ENCODE measurements around the gene MBD4.

- TF ChIP-seq CTCF (IDR thresholded peaks at IDR 0.05 in 2 of 3, conservative IDR thresholded peaks at IDR 0.05 in 1 of 3; ENCODE audit: control insufficient read depth in 2 of 3, extremely low read depth in 1 of 3, insufficient read depth in 1 of 3, low read depth in 3 of 3, low read length in 3 of 3), result no peak
- TF ChIP-seq HSF1 (IDR thresholded peaks at IDR 0.05; ENCODE audit: low read depth, low read length), result no peak
- TF ChIP-seq CBFB (IDR thresholded peaks at IDR 0.05; ENCODE audit: low read depth), result no peak
- TF ChIP-seq FOXM1 (IDR thresholded peaks at IDR 0.05; ENCODE audit: low read depth, low read length), result no peak
- no peak for TF ChIP-seq REST (IDR thresholded peaks at IDR 0.05; ENCODE audit: low read depth, low read length)
- TF ChIP-seq SPI1 (IDR thresholded peaks at IDR 0.05; ENCODE audit: borderline replicate concordance, insufficient read depth, low read depth, low read length), result no peak
- TF ChIP-seq USF2 (IDR thresholded peaks at IDR 0.05; ENCODE audit: borderline replicate concordance, low read depth, low read length), result no peak
- no peak for TF ChIP-seq ZBTB4 (CRISPR knock-in tag; IDR thresholded peaks at IDR 0.05)
- TF ChIP-seq GABPA (IDR thresholded peaks at IDR 0.05; ENCODE audit: low read depth), result no peak
- TF ChIP-seq CREB1 (IDR thresholded peaks at IDR 0.05; ENCODE audit: low read depth), result no peak
- TF ChIP-seq ZBTB33 (IDR thresholded peaks at IDR 0.05), result no peak
- TF ChIP-seq JUNB (IDR thresholded peaks at IDR 0.05), result no peak
- TF ChIP-seq NR2C2 (IDR thresholded peaks at IDR 0.05; ENCODE audit: borderline replicate concordance, control insufficient read depth, insufficient read length, low read depth), result no peak
Observed at GRCh38 chr3:129476586-129476985, 36.8 kb upstream of the MBD4 start.

Data from GM12878 (cell line).